A549 (cell line): ENCODE data around the gene HARS1.

Source experiments
- CHD2 ChIP-seq: fragments of 150-350 bp; IDR thresholded peaks from 2 replicates; pipeline ENCODE4 v1.6.1; 2014; ENCODE audit warnings: low read length; ENCODE audit not compliant: partially characterized antibody
- CTCF ChIP-seq: fragments of >200 bp; sonication (Bioruptor Twin); formaldehyde crosslinking; IDR thresholded peaks from 3 replicates; pipeline ENCODE4 v1.5.1; 2016
- ELK1 ChIP-seq: fragments of 150-350 bp; IDR thresholded peaks from 2 replicates; pipeline ENCODE4 v1.6.1; 2014; ENCODE audit warnings: low read depth, mild to moderate bottlenecking, low read length
- KDM5A ChIP-seq: fragments of 200-600 bp; sonication (generic); IDR thresholded peaks from 2 replicates; pipeline ENCODE4 v1.6.1; 2016; ENCODE audit warnings: antibody characterized with exemption, mild to moderate bottlenecking
- MAZ ChIP-seq: fragments of 150-350 bp; IDR thresholded peaks from 2 replicates; pipeline ENCODE4 v1.6.1; 2014; ENCODE audit warnings: antibody characterized with exemption, low read depth, low read length, borderline replicate concordance
- PBX3 ChIP-seq: IDR thresholded peaks from 2 replicates; pipeline ENCODE4 v1.6.1; 2012
- POLR2A ChIP-seq: IDR thresholded peaks from 2 replicates; pipeline ENCODE4 v1.6.1; 2012; ENCODE audit warnings: mild to moderate bottlenecking, low read length
- RAD21 ChIP-seq, 2 experiments: fragments of >200 bp in 1 of 2; sonication (Bioruptor Twin) in 1 of 2; formaldehyde crosslinking in 1 of 2; IDR thresholded peaks in 1 of 2; conservative IDR thresholded peaks in 1 of 2; 2 replicates in 1 of 2; 3 replicates in 1 of 2; pipeline ENCODE4 v1.6.1; 2012 to 2018; ENCODE audit warnings: inconsistent platforms in 1 of 2
- REST ChIP-seq: fragments of 200-600 bp; sonication (generic); IDR thresholded peaks from 2 replicates; pipeline ENCODE4 v1.6.1; 2016; ENCODE audit warnings: antibody characterized with exemption, mild to moderate bottlenecking, moderate library complexity
- RFX5 ChIP-seq: fragments of 450-650 bp; IDR thresholded peaks from 2 replicates; pipeline ENCODE4 v1.7.1; 2014; ENCODE audit warnings: antibody characterized with exemption, mild to moderate bottlenecking, moderate library complexity
- USF2 ChIP-seq: fragments of 450-650 bp; IDR thresholded peaks from 2 replicates; pipeline ENCODE4 v1.6.1; 2014; ENCODE audit warnings: antibody characterized with exemption

GRCh38 chr5:140672455-140673186 is 18.5 kb downstream of the HARS1 start:
- TF ChIP-seq MAZ (no peak), CTCF (no peak), POLR2A (no peak), REST (no peak), RFX5 (no peak), CHD2 (no peak), USF2 (no peak), RAD21 (conservative IDR thresholded peaks at IDR 0.05 in 1 of 2, IDR thresholded peaks at IDR 0.05 in 1 of 2) (no peak), ELK1 (no peak), KDM5A (no peak), PBX3 (no peak)
